CD4-positive, alpha-beta T cell treated with Interleukin-15 for 1 hour (primary cell): ENCODE data around the gene IKBKE.

ENCODE experiments used
- DNase-seq: peaks from one replicate; pipeline ENCODE4 v3.0.0-alpha.2; 2020

IKBKE gene

DNA sequence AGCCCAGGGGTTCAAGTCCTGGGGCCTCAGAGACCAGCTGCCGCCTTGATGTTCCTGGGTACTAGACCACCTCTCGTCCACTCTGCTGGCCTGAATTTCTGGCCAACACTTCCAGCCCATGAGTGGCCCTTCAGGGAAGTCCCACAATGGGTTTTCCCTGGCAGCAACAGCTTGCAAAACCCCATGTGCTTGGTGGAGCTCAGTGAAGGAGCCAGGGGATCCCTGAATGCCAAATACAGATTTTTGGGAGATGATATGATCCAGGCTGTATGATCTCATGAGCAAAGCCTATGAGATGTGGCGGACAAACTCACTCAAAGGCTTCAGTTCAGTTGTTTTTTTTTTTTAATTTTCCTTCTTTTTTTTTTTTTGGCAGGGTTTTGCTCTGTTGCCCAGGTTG lies 27.5 kb downstream of the IKBKE start:
- DNase-seq, result no peak

DNA sequence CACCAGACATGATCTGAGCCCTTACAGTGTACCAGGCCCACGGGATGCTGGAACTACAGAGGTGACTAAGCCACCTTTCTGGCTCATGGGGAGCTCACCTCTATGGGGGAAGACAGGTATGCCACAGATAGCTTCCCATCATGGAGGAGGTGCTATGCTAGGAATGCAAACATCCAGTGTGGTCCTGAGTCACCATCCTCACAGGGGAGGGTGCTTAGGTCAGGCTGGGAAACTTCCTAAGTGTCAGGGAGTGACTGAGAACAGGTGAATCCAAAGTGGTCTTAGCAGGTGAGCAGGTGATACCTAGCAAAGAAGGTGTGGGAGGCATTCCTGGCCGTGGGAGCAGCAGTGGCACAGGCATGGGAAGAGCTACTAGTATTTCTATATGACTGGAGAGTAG lies 28.4 kb downstream of the IKBKE start:
- no peak for DNase-seq

DNA sequence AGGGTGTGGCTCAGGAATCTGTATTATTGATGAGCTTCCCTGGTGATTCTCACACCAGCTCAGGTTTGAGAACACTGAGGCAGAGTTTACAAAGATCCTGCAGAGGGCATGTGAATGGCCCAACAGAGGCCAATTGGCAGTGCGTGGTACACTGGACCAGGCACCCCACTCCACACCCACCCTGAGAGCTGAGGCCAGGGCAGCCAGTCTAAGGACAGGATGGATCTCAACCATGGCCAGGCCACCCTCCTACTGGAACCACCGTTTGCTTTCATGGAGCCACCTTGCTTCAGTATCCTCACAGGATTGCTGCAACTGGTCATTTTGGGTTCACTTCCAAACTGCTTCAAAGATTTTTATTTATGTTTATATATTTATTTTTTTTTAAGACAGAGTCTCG lies 29.8 kb downstream of the IKBKE start:
- no peak for DNase-seq

DNA sequence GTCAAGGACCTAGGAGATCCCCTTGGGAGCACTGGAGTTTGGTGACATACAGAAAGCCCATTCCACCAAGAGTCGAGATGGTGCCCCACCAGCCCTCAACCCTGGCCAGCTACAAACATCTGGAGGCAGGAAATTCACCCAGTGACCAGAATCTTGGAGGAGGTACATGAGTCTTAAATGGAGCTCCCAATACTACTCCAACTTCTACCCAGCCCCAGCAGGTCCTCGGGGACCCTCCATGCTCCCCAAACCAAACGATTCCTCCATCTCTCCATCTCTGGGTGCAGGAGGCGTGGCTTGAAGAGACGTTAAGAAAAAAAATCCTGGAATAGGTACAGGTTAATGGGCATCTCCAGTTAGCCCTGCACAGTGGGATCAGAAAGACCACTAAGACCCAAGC lies 31.6 kb downstream of the IKBKE start:
- DNase-seq, result no peak

DNA sequence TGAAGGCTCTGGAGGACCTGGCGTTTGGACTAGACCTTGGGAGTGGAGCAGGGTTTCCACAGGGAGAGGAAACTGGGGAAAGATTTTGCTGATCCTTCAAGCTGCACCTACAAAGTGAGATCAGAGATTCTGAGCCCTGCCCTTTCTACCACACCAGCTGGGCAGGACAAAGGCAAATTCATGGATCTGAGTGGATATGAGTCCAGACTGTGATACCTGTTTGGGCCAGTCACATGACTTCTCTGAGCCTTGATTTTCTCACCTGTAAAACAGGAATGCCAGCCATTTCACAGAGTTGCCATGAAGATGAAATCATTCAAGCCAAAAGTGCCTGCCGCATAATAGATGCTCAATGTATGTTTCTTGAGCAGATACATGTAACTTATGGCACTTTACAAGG lies 32.1 kb downstream of the IKBKE start:
- DNase-seq, result no peak

DNA sequence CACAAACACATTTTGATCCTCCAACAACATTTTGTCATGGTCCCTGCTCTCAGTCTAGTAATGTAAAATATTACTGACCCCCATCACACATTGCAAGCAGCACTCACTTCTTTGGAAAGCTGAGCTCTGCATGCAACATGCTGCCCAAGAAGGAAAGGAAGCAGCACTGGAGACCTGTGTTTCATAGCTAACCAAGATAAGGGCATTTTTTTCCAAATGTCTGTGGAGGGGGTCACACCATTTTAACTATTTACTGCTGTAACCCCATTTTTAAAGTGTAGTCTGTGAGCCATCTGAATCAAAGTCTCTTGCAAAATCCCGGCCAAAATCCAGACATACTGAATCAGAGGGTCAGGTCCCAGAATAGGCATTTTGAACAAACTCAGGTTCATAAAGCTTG lies 32.5 kb downstream of the IKBKE start:
- DNase-seq, result no peak

DNA sequence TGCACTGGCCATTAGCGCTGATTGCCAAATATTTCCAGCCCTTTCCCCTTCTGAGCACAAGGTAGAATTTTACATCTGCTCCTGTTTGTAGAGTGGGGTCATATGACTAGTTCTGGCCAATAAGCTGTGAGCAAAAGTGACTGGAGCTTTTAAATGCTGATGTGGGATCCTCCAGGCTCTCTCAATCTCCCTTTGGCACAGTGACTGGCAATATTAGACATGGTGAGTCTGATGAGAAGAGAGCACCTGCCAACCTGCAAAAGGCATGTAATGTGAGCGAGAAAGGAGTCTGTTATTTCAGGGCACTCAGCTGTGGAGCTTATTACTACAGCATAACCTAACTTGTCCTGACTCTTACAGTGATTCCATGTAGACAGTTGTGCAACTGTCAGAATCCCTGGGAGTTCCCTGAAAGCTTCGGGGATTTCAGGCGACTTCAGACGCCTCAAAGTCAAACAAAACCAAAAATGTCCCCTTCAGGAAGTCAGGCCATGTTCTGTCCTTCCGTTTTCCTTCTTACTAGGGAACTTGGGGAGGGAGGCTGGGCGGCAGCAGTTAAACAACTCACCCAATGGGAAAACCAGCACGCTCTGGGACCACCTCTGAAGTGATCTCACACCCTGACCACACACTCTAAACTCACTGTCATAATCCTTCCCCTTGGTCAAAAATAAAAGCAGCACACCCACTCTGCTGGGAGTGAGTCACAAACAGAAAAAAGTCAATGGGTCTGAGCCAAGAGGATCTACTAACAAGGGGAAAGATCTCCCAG lies 33.5 kb downstream of the IKBKE start:
- DNase-seq, result peak; percentile 66

DNA sequence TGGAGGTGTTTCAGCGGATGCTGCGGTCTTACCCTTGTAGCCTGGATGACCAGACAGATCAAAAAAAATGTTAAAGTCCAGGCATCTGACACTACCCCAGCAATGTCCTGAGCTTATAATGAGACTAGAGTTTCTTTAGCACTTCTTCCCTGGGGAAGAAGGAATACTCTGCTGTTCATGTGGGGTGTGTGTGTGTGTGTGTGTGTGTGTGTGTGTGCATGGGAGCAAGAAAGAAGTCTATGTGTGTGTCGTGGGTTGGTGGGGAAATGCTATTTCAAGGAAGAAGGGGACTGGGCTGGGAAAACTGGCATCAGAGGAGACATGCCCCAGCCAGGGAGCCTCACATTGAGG lies 34.1 kb downstream of the IKBKE start:
- DNase-seq, result no peak

DNA sequence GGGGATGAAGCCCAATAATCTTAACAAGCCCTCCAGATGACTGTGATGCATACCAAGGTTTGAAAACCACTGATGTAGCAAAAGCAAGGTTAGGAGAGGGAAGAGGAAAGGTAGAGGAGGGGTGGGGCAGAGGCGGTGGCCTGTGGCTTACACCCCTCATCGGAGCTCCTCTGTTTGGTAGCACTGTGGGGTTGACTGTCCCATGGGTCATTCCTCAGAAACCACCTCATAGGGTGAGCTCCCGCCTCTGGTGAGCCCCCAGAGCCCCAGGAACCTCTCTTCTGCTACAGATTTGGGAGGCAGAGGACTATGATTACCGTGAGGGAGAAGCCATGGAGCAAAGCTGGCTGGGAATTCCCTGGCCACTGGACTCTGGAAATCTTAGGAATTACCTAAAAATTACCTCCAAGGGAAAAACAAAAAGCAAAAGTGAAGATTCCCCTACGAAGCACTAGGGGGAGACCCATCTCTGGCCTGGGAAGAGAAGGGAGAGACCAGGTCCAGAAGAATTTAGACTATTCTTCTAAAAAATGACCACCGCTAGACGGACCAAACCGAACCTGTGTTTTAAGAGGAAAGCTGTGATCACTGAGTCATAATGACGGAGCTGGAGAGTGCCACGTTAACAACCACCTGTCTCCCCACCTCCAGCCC lies 35.6 kb downstream of the IKBKE start:
- no peak for DNase-seq

DNA sequence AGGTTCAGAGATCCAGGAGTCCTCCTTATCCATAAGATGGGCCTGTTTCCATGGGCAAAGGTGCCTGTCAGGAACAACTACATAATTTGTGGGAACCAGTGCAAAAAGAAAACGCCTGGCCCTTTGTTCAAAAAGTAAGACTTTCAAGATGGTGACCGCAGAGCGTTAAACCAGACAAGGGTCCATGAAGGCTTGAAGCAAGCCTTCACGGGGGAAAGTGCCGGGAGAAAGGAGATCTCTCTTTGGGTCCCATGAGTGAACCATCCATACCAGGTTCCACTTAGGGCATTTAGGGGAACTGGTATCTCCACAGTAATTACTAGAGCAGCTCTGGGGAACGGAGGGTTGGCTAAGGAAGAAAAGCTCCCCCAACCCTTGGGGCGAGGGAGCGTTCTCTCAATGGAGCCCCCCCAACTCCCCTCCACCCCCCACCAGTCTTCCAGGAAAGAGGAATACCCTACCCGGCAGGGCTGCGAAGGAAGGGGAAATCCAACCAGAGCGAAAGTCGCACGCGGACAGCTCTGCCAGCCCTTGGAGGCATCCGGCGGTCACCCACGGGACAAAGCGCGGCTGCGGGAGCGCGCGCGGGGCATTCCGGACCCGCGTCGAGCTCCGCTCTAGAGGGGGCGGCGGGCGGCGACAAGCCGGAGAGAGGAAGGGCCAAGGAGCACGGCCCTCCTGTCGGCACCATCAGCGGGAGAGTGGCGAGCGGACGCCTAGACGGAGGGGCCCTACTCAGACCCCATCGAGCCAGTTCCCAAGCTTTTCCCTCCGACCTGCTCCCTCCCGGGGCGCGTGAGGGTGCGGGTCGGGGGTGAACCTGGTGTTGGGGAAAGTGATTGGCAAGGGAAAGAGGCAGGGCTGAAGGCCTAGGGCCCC lies 36.4 kb downstream of the IKBKE start:
- DNase-seq, result no peak

DNA sequence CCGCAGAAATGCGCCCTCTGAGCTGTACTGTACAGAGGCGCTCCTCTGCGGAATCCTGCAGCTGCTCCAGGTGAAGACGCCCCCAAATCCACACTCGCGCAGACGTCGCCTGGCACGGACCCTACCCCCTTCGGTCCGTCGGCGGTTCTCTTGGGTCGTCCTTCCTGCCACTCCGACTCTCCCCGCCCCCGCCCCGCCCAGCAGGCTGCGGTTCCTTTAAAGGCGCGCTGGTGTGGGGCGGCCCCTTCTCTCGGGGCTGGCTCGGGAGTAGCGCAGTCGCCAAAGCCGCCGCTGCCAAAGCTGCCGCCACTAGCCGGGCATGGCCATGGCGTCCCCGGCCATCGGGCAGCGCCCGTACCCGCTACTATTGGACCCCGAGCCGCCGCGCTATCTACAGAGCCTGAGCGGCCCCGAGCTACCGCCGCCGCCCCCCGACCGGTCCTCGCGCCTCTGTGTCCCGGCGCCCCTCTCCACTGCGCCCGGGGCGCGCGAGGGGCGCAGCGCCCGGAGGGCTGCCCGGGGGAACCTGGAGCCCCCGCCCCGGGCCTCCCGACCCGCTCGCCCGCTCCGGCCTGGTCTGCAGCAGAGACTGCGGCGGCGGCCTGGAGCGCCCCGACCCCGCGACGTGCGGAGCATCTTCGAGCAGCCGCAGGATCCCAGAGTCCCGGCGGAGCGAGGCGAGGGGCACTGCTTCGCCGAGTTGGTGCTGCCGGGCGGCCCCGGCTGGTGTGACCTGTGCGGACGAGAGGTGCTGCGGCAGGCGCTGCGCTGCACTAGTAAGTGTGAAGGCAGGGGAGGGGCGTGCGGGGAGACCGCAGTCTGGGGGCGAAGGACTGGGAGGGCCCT lies 37.2 kb downstream of the IKBKE start, which contains the start of gene RASSF5:
RASSF5 (plus strand) TSS at position 248 of the 846 bp plus-strand sequence; CDS start at position 320, 72 bp downstream.
- DNase-seq, result peak; percentile 82

DNA sequence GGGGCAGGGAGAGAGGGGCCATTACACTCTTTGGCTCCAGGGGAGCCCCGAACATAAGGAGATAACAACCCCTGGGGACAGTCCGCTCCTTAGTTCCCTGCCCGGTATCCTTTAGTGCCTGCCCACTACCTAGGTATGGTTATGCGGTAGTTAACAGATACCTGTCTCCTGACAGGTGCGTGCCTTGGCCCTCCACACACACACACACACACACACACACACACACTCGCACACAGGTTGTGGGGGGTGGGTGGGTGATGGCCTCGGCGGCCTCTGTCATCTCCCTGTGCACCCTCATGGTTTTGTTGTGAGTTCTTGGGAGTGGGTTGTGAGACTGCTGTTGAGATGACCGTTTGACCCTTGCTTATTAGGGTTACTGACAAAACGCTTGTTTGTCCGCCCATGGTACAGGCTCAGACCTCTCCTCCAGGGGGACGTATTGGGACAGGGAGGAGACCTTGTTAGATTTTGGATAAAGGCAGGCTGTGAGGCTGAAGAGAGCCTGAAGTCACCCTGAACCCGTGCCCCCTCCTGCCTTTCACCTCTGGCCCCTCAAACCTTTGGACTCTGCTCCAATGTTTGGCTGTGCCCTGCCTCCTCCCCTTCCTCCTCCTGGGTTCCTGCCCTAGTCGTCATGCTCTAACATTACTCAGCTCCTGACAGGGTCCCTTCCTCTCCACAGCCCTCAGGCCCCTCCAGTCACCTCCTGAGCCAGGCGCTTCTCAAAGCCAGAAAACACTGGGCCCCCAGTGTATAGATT lies 38.0 kb downstream of the IKBKE start:
- no peak for DNase-seq

DNA sequence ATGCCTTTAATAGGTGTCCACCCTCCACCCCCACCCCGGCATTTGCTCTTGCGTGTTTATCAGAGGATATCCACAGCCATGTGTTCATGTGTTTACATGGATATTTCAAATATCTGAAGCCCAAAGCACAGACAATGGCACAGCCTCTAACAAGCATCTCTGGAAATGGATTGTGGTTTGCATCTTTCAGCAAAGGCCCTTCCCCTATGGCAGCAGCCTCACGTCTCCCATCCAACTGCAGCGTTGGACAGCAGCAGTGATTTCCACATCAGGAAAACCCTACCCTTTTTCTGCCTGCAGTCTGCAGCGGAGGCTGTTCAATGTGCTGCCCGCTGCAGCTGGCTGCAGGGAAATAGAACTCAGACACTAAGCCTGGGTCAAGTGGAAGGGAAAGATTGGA lies 38.7 kb downstream of the IKBKE start:
- DNase-seq, result no peak

DNA sequence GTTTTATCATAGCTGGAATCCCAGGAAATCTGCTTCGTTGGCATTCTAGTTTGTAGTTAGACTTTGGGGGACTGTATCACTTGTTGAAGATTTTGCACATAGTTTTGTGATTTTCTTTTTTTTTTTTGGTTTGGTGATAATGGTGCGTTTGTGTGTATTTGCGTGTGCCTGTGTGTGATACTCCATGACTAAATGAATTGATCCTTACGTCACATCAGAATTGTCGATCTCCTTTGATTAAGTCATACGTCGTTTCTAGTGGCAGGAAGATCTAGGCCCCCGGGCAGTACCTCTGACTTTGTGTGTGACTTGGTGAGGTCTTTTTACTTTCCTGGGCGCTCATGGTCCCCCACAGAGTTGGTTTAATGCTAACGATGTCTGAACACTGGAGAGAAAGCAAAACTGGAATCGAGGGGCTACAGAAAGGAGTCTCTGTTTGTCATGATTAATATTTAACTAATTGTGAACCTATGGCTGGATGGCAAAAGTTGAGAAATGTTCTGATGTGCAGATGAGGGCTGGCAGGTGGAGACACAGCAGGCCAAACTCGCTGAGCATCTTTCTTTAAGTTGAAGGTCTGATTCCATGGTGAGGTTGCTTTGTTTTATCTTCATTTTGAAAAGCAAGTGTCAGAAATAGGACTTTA lies 39.5 kb downstream of the IKBKE start:
- no peak for DNase-seq

DNA sequence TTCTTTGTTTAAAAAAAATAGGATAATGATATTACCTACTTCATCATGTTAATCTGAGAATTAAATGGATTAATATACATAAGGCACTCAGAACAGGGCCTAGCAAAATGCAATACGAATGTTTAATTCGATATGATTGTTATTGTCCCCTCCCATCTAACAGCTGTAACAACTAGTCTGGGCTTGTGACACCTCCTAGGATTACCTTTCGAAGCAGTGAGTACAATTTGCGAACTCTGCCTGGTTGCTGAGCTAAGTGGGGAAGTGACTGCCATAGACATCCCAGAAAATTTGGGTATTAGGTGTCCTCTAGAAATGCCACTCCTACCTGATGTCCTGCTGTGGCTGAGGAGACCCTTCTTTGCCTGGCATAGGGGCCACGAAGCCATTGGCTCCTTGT lies 40.1 kb downstream of the IKBKE start:
- no peak for DNase-seq

DNA sequence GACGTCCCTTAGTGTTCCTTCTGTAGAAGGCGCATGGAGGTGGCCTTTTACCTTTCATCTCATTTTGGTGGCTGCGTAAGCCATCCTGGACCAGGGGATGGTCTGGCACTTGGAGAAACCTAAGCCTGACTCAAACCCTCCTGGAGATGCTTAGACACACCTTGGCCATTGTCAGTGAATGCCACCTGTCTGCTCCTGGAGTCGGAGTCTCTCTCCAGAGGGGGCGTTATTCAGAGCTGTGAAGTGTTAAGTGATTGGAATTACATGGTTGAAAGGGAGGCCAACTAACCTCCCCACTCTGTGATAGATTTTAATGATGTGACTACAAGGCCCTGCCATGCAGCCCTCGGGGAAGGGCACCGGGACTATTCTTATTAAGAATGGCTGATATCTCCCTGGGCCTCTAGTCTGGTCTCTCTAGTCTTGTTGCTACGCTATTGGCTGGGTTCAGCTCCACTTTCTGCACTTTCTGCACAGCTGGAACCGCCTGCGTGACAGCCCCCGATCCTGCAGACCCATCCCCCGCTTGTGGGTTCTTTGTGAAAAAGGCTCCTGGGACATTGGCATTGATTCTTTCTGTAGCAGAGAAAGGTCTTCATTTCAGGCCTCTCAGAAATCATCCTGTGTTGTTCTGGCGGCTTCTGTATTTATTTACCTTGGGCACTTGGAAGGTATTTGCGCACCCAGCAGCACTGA lies 41.2 kb downstream of the IKBKE start:
- DNase-seq, result no peak

DNA sequence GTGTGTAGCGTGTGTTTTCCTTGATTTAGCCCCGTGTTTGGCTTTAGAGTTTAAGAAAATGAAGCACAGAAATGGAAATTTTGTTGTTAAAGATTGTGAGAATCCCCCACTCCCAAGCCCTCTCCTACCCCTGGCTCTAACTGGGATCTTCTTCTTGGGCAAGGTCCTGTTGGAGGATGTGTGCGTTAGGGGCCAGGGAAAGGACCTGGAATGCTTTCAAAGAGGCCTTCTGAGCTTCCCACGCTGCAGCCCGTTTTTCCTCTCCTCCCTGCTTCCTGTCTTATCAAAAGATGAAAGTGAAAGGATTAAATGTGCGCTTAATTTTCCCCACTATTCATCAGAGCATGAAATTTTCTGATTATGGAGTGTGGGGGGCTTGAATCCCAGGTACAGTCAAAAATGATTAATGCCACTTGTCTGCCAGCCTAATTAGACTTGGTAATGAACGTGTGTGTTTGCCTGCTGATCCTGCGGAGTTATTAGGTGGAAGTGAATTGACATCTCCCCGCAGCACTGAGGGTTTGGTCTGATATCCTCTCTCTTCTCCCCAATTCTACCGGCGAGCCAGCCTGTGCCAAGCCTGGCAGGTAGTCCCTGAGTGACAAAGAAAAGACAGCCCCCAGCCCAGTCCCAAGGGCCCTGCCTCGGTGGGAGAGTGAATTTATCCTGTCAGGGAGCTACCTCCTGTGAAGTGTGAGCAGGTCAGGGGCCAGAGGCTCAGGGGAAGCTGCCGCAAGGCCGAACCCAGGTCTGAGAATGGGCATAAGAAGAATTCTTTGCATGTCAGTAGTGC lies 42.0 kb downstream of the IKBKE start:
- no peak for DNase-seq

DNA sequence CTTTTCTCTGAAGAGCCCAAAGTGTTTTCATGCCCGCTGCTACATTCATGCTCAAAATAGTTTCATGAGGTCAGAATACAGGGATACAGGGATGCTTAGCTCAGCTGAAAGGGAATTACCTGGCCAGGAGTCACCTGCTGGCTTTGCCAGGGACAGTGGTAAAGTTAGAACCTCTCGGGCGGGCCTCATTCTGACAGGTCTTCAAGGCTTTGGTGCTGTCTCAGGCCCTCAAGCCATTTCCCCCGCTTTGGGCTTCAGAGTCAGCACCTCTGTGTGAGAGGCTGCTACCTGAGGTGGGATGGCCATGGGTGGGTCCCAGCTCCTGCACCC lies 42.5 kb downstream of the IKBKE start:
- DNase-seq, result no peak

DNA sequence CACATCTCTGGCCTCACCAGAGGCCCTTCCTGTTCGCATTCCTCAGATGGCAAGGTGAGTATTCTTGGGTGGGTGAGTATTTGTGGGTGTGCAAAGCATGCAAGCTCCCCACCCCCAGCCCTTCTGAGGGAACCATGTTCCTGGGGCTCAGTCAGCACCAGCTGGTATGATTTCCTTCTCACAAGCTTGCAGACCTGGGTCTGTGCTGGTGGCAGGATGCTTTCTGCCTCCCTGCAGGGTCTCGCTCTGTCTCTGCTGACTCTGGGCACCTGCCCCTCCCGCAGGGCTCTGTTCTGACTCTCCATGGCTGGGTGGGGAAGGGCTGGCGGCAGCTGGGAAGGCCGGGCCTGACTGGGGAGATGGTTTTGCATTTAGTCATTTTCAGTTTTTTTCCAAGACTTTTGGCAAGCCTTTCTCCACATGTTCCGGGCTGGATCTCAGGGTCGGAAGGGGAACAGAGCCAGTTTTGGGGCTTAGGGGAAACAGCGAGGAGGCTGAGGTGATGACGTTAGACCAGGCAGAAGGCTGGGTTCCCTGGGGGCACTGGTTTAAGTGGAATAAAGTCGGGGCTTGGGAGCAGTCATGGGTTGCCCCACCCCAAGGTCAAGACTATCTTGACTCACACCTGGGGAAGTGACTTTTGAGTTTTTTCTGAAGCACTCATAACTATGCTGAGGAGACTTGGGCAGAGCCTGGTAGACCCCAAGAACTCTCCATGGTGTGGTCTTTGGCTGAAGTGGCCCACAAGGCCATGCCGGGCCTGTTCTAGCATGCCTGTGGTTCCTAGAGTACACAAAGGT lies 43.2 kb downstream of the IKBKE start:
- no peak for DNase-seq
